ENCODE results near the gene KRTAP10-10.

- TF ChIP-seq RFX5 (IDR thresholded peaks at IDR 0.05; ENCODE audit: borderline replicate concordance, low read depth, low read length): no peak
- no peak for TF ChIP-seq CTCF (IDR thresholded peaks at IDR 0.05; ENCODE audit: control extremely low read depth in 1 of 3, insufficient read depth in 1 of 3, low read depth in 1 of 3, low read length in 3 of 3)
- no peak for TF ChIP-seq POLR2AphosphoS5 (IDR thresholded peaks at IDR 0.05; ENCODE audit: low read depth, low read length)
- TF ChIP-seq GTF2F1 (IDR thresholded peaks at IDR 0.05; ENCODE audit: borderline replicate concordance, low read depth, low read length): no peak
- TF ChIP-seq EZH2 (IDR thresholded peaks at IDR 0.05; ENCODE audit: low read depth, low read length, severe bottlenecking): no peak
Measured at GRCh38 chr21:44637018-44637850, at the start of gene KRTAP10-10.

Data from H1 (cell line).